Right lobe of liver (tissue), 6 donors: ENCODE results near the gene ANKS1B. TPM values are rescaled to one million over a fixed set of nuclear protein-coding genes. Genes with fewer than 3 reads are reported as not detected.

Experiments used
- ATAC-seq, 4 donors: fragments of 200-7000 bp; cut with Tn5 transposase; one replicate each; pipeline ENCODE4 v1.9.1; 2020; ENCODE audit warnings: mild to moderate bottlenecking in 4 of 4, moderate library complexity in 4 of 4
- DNase-seq, 3 donors: peaks; one replicate each; pipeline ENCODE4 v3.0.0-alpha.2; 2020
- H3K27ac ChIP-seq, 3 donors: fragments of 200-600 bp; one replicate each; pipeline ENCODE4 v1.8.0; 2022
- H3K27me3 ChIP-seq, 2 donors: fragments of 200-600 bp; one replicate each; pipeline ENCODE4 v1.8.0; 2022
- H3K36me3 ChIP-seq, 4 donors: fragments of 200-600 bp; sonication (generic) in 1 of 4; one replicate each; pipeline versions ENCODE4 v1.5.1 to v1.8.0; 2017 to 2022; ENCODE audit warnings: control low read depth in 1 of 4
- H3K4me1 ChIP-seq, 4 donors: fragments of 200-600 bp; sonication (generic) in 1 of 4; one replicate each; pipeline versions ENCODE4 v1.5.1 to v1.8.0; 2017 to 2022; ENCODE audit warnings: control low read depth in 1 of 4
- H3K4me3 ChIP-seq, 3 donors: fragments of 200-600 bp; one replicate each; pipeline ENCODE4 v1.8.0; 2022
- H3K9me3 ChIP-seq, 4 donors: fragments of 200-600 bp; sonication (generic) in 1 of 4; one replicate each; pipeline versions ENCODE4 v1.5.1 to v1.8.0; 2017 to 2022; ENCODE audit warnings: control low read depth in 1 of 4
- CTCF ChIP-seq, 4 donors: fragments of 200-600 bp in 3 of 4; fragments of 450-650 bp in 1 of 4; IDR thresholded peaks; one replicate each; pipeline versions ENCODE4 v1.5.1 to v1.8.0; 2016 to 2022; ENCODE audit warnings: antibody characterized with exemption in 4 of 4, mild to moderate bottlenecking in 2 of 4
- POLR2A ChIP-seq: fragments of 450-650 bp; IDR thresholded peaks from one replicate; pipeline ENCODE4 v1.6.1; 2017; ENCODE audit warnings: antibody characterized with exemption, mild to moderate bottlenecking
- WGBS: methylation state at CpG from one replicate; pipeline ENCODE4 v1.1.6; 2018; ENCODE audit warnings: low coverage, low lambda C conversion rate; ENCODE audit not compliant: insufficient coverage; ENCODE audit errors: missing lambda C conversion rate; 5-methylcytosine and 5-hydroxymethylcytosine counted together
- intact Hi-C, 2 donors: fragments of 100-400 bp; cut with DNase I; formaldehyde crosslinking; loops; one replicate each; pipeline versions ENCODE4 v1.11.2 to v1.14.1; 2022
- total RNA-seq, 6 experiments: library from RNA; depleted of rRNA in 2 of 6; stranded (reverse); fragments of >200 nt in 2 of 6; fragmentation: NEBNext Ultra II Directional in 3 of 6; extraction: Animal tissue kit (Norgen Biotek cat#: 25700) in 3 of 6; gene quantifications; one replicate each; pipeline versions ENCODE4 v1.1.0 to v1.2.4, GENCODE V29; 2016 to 2023
- donor health status: DM: no; HTN: yes; CAD: no.
- donor health status: DM: no; HTN: no; CAD: no.
- donor health status: DM: no; HTN: no; CAD: no.
- donor health status: DM: no; HTN: yes; CAD: no.
- donor health status: DM: no; HTN: yes; CAD: no.

ANKS1B gene
- total RNA-seq, 6 experiments from 2014 or later: 0.17 to 1.9 (median 0.44) TPM; not detected in 1

GRCh38 chr12:99758997-99759396 is 225.7 kb downstream of the ANKS1B start:
- H3K4me3 ChIP-seq: no peak overlapping the region
- peak in 3 of 4 donors; percentile 41 to 58 (median 51) for ATAC-seq

GRCh38 chr12:99752740-99753139 is 232.0 kb downstream of the ANKS1B start:
- TF ChIP-seq CTCF (IDR thresholded peaks at IDR 0.05): no peak
- TF ChIP-seq POLR2A: no peak
- H3K9me3 ChIP-seq: no peaks in the 10 kb centered on the region
- no peak overlapping the region for H3K27ac ChIP-seq
- no peaks in the 10 kb centered on the region for H3K27me3 ChIP-seq
- ATAC-seq (no peak), DNase-seq (no peak)
- H3K4me3 ChIP-seq: no peak overlapping the region
- H3K36me3 ChIP-seq: no peaks in the 10 kb centered on the region
- H3K4me1 ChIP-seq: no peaks in the 10 kb centered on the region
- intact Hi-C loops: no loop called here

More at GRCh38 chr12:99758997-99759396, 225.7 kb downstream of the ANKS1B start:
- H3K4me1 ChIP-seq: peaks cover 0 to 4% (median 0%) of the 10 kb centered on the region in 4 donors
- no peaks in the 10 kb centered on the region for H3K9me3 ChIP-seq
- TF ChIP-seq POLR2A (no peak), CTCF (IDR thresholded peaks at IDR 0.05) (no peak)
- no peak overlapping the region for H3K27ac ChIP-seq
- no peaks in the 10 kb centered on the region for H3K36me3 ChIP-seq
- intact Hi-C loops: no loop called here
- WGBS: 59% methylated on average over 3 of the region's 3 CpGs
- no peak for DNase-seq
- no peaks in the 10 kb centered on the region for H3K27me3 ChIP-seq

- peak; percentile 38 to 66 (median 52) for ATAC-seq
- Histone ChIP-seq H3K4me3 (no peak overlapping the region), H3K27me3 (no peaks in the 10 kb centered on the region), H3K9me3 (no peaks in the 10 kb centered on the region), H3K27ac (no peak overlapping the region), H3K4me1 (no peaks in the 10 kb centered on the region), H3K36me3 (no peaks in the 10 kb centered on the region)
- no peak for DNase-seq
- TF ChIP-seq POLR2A (no peak), CTCF (IDR thresholded peaks at IDR 0.05) (peak in 2 of 4 donors; percentile 18 to 23)
- intact Hi-C loops: no loop called here
Measured at GRCh38 chr12:99746538-99746937, 238.2 kb downstream of the ANKS1B start.

- 54% methylated on average over 2 of the region's 2 CpGs for WGBS
Measured at GRCh38 chr12:99745895-99746294, 238.8 kb downstream of the ANKS1B start.

More at GRCh38 chr12:99745895-99746294, 238.8 kb downstream of the ANKS1B start:
- Histone ChIP-seq H3K4me3 (no peak overlapping the region), H3K27ac (no peak overlapping the region), H3K36me3 (no peaks in the 10 kb centered on the region), H3K27me3 (no peaks in the 10 kb centered on the region), H3K4me1 (no peaks in the 10 kb centered on the region), H3K9me3 (no peaks in the 10 kb centered on the region)
- TF ChIP-seq POLR2A (no peak), CTCF (IDR thresholded peaks at IDR 0.05) (no peak)
- intact Hi-C loops: no loop called here
- no peak for ATAC-seq
- DNase-seq: no peak
